Liver (tissue), 9 donors: ENCODE data around the gene GPR180. TPM values are rescaled to one million over a fixed set of nuclear protein-coding genes. Genes with fewer than 3 reads are reported as not detected.

ENCODE experiments used
- DNase-seq: peaks from one replicate; pipeline ENCODE4 v3.0.0-alpha.2; 2017; ENCODE audit warnings: low spot score
- H3K27ac ChIP-seq, 2 donors: one replicate each; pipeline ENCODE4 v1.7.0; 2013; ENCODE audit warnings: inconsistent platforms in 2 of 2, low read length in 2 of 2, control low read depth in 1 of 2, low read depth in 1 of 2, mild to moderate bottlenecking in 1 of 2
- H3K27me3 ChIP-seq, 4 donors: one replicate each; pipeline versions ENCODE4 v1.6.1 to v1.7.0; 2013; ENCODE audit warnings: low read length in 3 of 4, inconsistent platforms in 1 of 4, mild to moderate bottlenecking in 1 of 4, moderate library complexity in 1 of 4; ENCODE audit not compliant: control insufficient read depth in 4 of 4, insufficient read depth in 4 of 4
- H3K36me3 ChIP-seq, 4 donors: one replicate each; pipeline versions ENCODE4 v1.6.1 to v1.7.0; 2013; ENCODE audit warnings: low read length in 3 of 4, mild to moderate bottlenecking in 3 of 4, low read depth in 1 of 4, moderate library complexity in 1 of 4; ENCODE audit not compliant: control insufficient read depth in 4 of 4, insufficient read depth in 3 of 4
- H3K4me1 ChIP-seq, 4 donors: one replicate each; pipeline versions ENCODE4 v1.6.1 to v1.7.0; 2013; ENCODE audit warnings: low read length in 3 of 4, mild to moderate bottlenecking in 3 of 4, moderate library complexity in 1 of 4; ENCODE audit not compliant: control insufficient read depth in 4 of 4, insufficient read depth in 4 of 4
- H3K4me3 ChIP-seq, 3 donors: one replicate each; pipeline versions ENCODE4 v1.6.1 to v1.7.0; 2013; ENCODE audit warnings: low read length in 3 of 3, control low read depth in 1 of 3, low read depth in 1 of 3, mild to moderate bottlenecking in 1 of 3
- H3K9ac ChIP-seq, 2 donors: one replicate each; pipeline ENCODE4 v1.7.0; 2013; ENCODE audit warnings: low read length in 2 of 2, mild to moderate bottlenecking in 2 of 2, moderate library complexity in 2 of 2, control low read depth in 1 of 2, low read depth in 1 of 2
- H3K9me3 ChIP-seq, 4 donors: one replicate each; pipeline versions ENCODE4 v1.6.1 to v1.7.0; 2013; ENCODE audit warnings: low read length in 3 of 4; ENCODE audit not compliant: control insufficient read depth in 4 of 4
- EGR1 ChIP-seq, 2 donors: IDR thresholded peaks; 2 replicates each; pipeline ENCODE4 v1.6.1; 2016 to 2018; ENCODE audit warnings: antibody characterized with exemption in 2 of 2, low read depth in 2 of 2
- FOXA2 ChIP-seq: IDR thresholded peaks from 2 replicates; pipeline ENCODE4 v1.6.1; 2016; ENCODE audit warnings: antibody characterized with exemption
- GABPA ChIP-seq, 2 donors: IDR thresholded peaks in 1 of 2; conservative IDR thresholded peaks in 1 of 2; 2 replicates each; pipeline ENCODE4 v1.6.1; 2016; ENCODE audit warnings: antibody characterized with exemption in 2 of 2, mild to moderate bottlenecking in 1 of 2, moderate library complexity in 1 of 2
- HNF4A ChIP-seq, 2 donors: conservative IDR thresholded peaks; 2 replicates each; pipeline ENCODE4 v1.6.1; 2016; ENCODE audit warnings: antibody characterized with exemption in 2 of 2, mild to moderate bottlenecking in 2 of 2
- HNF4G ChIP-seq: IDR thresholded peaks from 2 replicates; pipeline ENCODE4 v1.6.1; 2016; ENCODE audit warnings: antibody characterized with exemption
- NR2F2 ChIP-seq: IDR thresholded peaks from 2 replicates; pipeline ENCODE4 v1.6.1; 2016; ENCODE audit warnings: antibody characterized with exemption
- RAD21 ChIP-seq, 2 donors: IDR thresholded peaks; 2 replicates each; pipeline ENCODE4 v1.6.1; 2016; ENCODE audit warnings: antibody characterized with exemption in 2 of 2, mild to moderate bottlenecking in 2 of 2
- RXRA ChIP-seq, 2 donors: IDR thresholded peaks; 2 replicates each; pipeline ENCODE4 v1.6.1; 2017 to 2018; ENCODE audit warnings: antibody characterized with exemption in 2 of 2, mild to moderate bottlenecking in 1 of 2
- SP1 ChIP-seq: IDR thresholded peaks from 2 replicates; pipeline ENCODE4 v1.6.1; 2018; ENCODE audit warnings: antibody characterized with exemption, mild to moderate bottlenecking
- TAF1 ChIP-seq: conservative IDR thresholded peaks from 2 replicates; pipeline ENCODE4 v1.6.1; 2016; ENCODE audit warnings: antibody characterized with exemption, mild to moderate bottlenecking
- YY1 ChIP-seq: IDR thresholded peaks from 2 replicates; pipeline ENCODE4 v1.6.1; 2016; ENCODE audit warnings: antibody characterized with exemption, mild to moderate bottlenecking
- WGBS: extraction: QIAGEN DNeasy Blood & Tissue Kit; methylation state at CpG from one replicate; pipeline ENCODE4 v1.1.7; 2013; 5-methylcytosine and 5-hydroxymethylcytosine counted together
- polyA plus RNA-seq, 2 donors: library from polyadenylated mRNA; stranded (reverse) in 1 of 2; unstranded in 1 of 2; fragments of 200-250 nt in 1 of 2; fragments of >200 nt in 1 of 2; fragmentation: Nextera tagmentation in 1 of 2; extraction: Ambion mirVana in 1 of 2; gene quantifications; one replicate each; pipeline versions ENCODE4 v1.2.1 to v1.2.3, GENCODE V29; 2013 to 2015
- total RNA-seq, 2 donors: library from RNA; depleted of rRNA; stranded (reverse); fragments of >200 nt; gene quantifications; one replicate each; pipeline ENCODE4 v1.2.3, GENCODE V29; 2014
- TF ChIP-seq, protein P1 (sequence below): IDR thresholded peaks from 2 replicates; pipeline ENCODE4 v1.6.1; 2016; ENCODE audit warnings: antibody characterized with exemption
- TF ChIP-seq, protein P2 (sequence below): fragments of 150-350 bp; IDR thresholded peaks from 2 replicates; pipeline ENCODE4 v1.5.1; 2017; ENCODE audit warnings: improper control_type of control experiment, low read depth, low read length; ENCODE audit not compliant: missing input control
- TF ChIP-seq, protein P3 (sequence below): IDR thresholded peaks from 2 replicates; pipeline ENCODE4 v1.6.1; 2016; ENCODE audit warnings: antibody characterized with exemption
- TF ChIP-seq, protein P4 (sequence below): IDR thresholded peaks from 2 replicates; pipeline ENCODE4 v1.6.1; 2016; ENCODE audit warnings: antibody characterized with exemption, mild to moderate bottlenecking
- TF ChIP-seq, protein P5 (sequence below): IDR thresholded peaks from 2 replicates; pipeline ENCODE4 v1.6.1; 2016; ENCODE audit warnings: antibody characterized with exemption
- donor health status: healthy.
- donor health status: healthy.
- donor health status: healthy.
- donor health status: healthy.
- donor health status: healthy.

GPR180 gene
- total and polyA plus RNA-seq, 4 donors: 2.1 to 8.3 (median 2.8) TPM

DNA sequence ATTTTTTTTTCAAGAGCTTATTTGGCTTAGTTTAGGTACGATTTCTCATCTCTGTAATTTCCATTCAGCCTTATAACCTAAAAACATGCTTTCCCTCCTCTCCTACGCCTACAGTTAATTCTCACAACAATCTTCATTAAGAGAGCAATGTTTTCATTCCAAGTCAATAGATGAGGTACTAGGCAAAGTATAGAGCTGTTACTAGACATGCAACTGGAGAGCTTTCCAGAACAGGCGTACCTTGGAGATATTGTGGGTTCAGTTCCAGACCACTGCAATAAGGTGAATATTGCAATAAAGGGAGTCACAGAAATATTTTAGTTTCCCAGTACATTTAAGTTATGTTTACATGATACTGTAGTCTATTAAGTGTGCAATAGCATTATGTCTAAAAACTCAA is 40.5 kb upstream of the GPR180 start (continued):
- TF ChIP-seq, protein P1, sequence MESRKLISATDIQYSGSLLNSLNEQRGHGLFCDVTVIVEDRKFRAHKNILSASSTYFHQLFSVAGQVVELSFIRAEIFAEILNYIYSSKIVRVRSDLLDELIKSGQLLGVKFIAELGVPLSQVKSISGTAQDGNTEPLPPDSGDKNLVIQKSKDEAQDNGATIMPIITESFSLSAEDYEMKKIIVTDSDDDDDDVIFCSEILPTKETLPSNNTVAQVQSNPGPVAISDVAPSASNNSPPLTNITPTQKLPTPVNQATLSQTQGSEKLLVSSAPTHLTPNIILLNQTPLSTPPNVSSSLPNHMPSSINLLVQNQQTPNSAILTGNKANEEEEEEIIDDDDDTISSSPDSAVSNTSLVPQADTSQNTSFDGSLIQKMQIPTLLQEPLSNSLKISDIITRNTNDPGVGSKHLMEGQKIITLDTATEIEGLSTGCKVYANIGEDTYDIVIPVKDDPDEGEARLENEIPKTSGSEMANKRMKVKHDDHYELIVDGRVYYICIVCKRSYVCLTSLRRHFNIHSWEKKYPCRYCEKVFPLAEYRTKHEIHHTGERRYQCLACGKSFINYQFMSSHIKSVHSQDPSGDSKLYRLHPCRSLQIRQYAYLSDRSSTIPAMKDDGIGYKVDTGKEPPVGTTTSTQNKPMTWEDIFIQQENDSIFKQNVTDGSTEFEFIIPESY: no peak
- TF ChIP-seq NR2F2 (no peak), RAD21 (IDR thresholded peaks at IDR 0.05) (no peak)

DNA sequence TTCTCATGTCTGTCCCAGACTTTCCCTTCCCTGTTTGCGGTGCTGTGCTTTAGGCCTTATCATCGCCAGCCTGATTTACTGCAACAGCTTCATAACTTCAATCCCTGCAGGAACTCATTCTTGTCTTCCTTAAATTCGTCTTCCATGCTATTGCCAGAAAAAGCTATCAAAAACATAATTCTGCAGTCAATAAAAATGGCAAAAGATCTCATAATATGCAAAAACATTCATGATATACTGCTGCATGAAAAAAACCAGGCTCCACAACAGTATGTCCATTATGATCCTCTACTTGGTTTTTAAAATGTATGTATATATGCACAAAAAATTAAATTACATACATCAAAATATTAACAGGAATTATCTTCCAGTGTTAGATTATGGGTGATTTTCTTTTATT is 34.1 kb upstream of the GPR180 start:
- Histone ChIP-seq H3K4me1 (no peaks in the 10 kb centered on the region), H3K9ac (no peak overlapping the region), H3K27ac (no peak overlapping the region), H3K36me3 (peaks cover 4 to 35% (median 25%) of the 10 kb centered on the region in 4 donors), H3K4me3 (no peak overlapping the region), H3K27me3 (no peaks in the 10 kb centered on the region), H3K9me3 (no peaks in the 10 kb centered on the region)
- no peak for TF ChIP-seq HNF4A (conservative IDR thresholded peaks at IDR 0.05)
- no peak for TF ChIP-seq HNF4G
- TF ChIP-seq, protein P2, sequence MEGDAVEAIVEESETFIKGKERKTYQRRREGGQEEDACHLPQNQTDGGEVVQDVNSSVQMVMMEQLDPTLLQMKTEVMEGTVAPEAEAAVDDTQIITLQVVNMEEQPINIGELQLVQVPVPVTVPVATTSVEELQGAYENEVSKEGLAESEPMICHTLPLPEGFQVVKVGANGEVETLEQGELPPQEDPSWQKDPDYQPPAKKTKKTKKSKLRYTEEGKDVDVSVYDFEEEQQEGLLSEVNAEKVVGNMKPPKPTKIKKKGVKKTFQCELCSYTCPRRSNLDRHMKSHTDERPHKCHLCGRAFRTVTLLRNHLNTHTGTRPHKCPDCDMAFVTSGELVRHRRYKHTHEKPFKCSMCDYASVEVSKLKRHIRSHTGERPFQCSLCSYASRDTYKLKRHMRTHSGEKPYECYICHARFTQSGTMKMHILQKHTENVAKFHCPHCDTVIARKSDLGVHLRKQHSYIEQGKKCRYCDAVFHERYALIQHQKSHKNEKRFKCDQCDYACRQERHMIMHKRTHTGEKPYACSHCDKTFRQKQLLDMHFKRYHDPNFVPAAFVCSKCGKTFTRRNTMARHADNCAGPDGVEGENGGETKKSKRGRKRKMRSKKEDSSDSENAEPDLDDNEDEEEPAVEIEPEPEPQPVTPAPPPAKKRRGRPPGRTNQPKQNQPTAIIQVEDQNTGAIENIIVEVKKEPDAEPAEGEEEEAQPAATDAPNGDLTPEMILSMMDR: no peak
- TF ChIP-seq, protein P3, sequence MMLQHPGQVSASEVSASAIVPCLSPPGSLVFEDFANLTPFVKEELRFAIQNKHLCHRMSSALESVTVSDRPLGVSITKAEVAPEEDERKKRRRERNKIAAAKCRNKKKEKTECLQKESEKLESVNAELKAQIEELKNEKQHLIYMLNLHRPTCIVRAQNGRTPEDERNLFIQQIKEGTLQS: no peak
- TF ChIP-seq, protein P4, sequence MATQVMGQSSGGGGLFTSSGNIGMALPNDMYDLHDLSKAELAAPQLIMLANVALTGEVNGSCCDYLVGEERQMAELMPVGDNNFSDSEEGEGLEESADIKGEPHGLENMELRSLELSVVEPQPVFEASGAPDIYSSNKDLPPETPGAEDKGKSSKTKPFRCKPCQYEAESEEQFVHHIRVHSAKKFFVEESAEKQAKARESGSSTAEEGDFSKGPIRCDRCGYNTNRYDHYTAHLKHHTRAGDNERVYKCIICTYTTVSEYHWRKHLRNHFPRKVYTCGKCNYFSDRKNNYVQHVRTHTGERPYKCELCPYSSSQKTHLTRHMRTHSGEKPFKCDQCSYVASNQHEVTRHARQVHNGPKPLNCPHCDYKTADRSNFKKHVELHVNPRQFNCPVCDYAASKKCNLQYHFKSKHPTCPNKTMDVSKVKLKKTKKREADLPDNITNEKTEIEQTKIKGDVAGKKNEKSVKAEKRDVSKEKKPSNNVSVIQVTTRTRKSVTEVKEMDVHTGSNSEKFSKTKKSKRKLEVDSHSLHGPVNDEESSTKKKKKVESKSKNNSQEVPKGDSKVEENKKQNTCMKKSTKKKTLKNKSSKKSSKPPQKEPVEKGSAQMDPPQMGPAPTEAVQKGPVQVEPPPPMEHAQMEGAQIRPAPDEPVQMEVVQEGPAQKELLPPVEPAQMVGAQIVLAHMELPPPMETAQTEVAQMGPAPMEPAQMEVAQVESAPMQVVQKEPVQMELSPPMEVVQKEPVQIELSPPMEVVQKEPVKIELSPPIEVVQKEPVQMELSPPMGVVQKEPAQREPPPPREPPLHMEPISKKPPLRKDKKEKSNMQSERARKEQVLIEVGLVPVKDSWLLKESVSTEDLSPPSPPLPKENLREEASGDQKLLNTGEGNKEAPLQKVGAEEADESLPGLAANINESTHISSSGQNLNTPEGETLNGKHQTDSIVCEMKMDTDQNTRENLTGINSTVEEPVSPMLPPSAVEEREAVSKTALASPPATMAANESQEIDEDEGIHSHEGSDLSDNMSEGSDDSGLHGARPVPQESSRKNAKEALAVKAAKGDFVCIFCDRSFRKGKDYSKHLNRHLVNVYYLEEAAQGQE: no peak
- no peak for TF ChIP-seq EGR1 (IDR thresholded peaks at IDR 0.05; ENCODE audit: low read depth in 2 of 2)
- no peak for TF ChIP-seq YY1
- TF ChIP-seq TAF1: no peak
- TF ChIP-seq RXRA (IDR thresholded peaks at IDR 0.05): no peak
- TF ChIP-seq FOXA2: no peak
- no peak for TF ChIP-seq NR2F2
- TF ChIP-seq, protein P5, sequence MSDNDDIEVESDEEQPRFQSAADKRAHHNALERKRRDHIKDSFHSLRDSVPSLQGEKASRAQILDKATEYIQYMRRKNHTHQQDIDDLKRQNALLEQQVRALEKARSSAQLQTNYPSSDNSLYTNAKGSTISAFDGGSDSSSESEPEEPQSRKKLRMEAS: no peak
- 95% methylated on average over 3 of the region's 3 CpGs for WGBS
- DNase-seq: no peak

DNA sequence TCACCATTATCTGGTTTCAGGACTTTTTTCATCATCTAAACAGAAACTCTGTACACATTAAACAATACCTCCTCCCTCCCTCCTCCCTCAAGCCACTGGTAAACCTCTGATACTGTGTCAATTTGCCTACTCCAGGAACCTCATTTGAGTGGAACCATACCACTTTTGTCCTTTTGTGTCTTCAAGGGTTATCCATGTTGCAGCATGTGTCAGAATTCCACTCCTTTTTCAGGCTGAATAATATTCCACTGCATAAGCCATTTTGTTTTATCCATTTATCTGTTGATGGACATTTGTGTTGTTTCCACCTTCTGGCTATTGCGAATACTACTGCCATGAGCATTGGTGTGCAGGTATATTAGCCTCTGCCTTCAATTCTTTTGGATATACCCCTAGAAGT is 33.2 kb upstream of the GPR180 start:
- no peak for TF ChIP-seq GABPA (IDR thresholded peaks at IDR 0.05 in 1 of 2, conservative IDR thresholded peaks at IDR 0.05 in 1 of 2)
- TF ChIP-seq YY1: no peak
- no peak for TF ChIP-seq RAD21 (IDR thresholded peaks at IDR 0.05)
- no peak for TF ChIP-seq NR2F2
- TF ChIP-seq EGR1 (IDR thresholded peaks at IDR 0.05; ENCODE audit: low read depth in 2 of 2): no peak
- TF ChIP-seq, protein P3: no peak
- no peak for TF ChIP-seq TAF1
- TF ChIP-seq SP1: no peak
- no peak for TF ChIP-seq HNF4G
- TF ChIP-seq, protein P4: no peak
- H3K4me3 ChIP-seq: no peak overlapping the region
- H3K9ac ChIP-seq: no peak overlapping the region
- peaks cover 5 to 43% (median 34%) of the 10 kb centered on the region in 4 donors for H3K36me3 ChIP-seq
- DNase-seq: no peak
- H3K27ac ChIP-seq: no peak overlapping the region
- no peaks in the 10 kb centered on the region for H3K4me1 ChIP-seq
- 100% methylated on average over 1 of the region's 1 CpG for WGBS
- H3K27me3 ChIP-seq: no peaks in the 10 kb centered on the region
- H3K9me3 ChIP-seq: no peaks in the 10 kb centered on the region
